CD4-positive, alpha-beta memory T cell (primary cell): ENCODE data around the gene SQSTM1. TPM values are rescaled to one million over a fixed set of nuclear protein-coding genes. Genes with fewer than 3 reads are reported as not detected.
A peak's percentile ranks its signal among the peaks of the same experiment; 100 is the strongest.

Experiments used
- CTCF ChIA-PET: fragments of 350-600 bp; sonication (Branson Sonifier 250); formaldehyde crosslinking; loops from one replicate; lab custom pipeline; 2021; ENCODE audit warnings: inconsistent platforms; ENCODE audit not compliant: partially characterized antibody; lab: Charles Lee
- POLR2A ChIA-PET: fragments of 350-600 bp; sonication (Branson Sonifier 250); formaldehyde crosslinking; loops from one replicate; lab custom pipeline; 2021; ENCODE audit not compliant: partially characterized antibody; lab: Charles Lee
- DNase-seq, 5 donors: peaks; one replicate each; pipeline versions ENCODE4 v3.0.0 to v3.0.0-alpha.2; 2020 to 2022; ENCODE audit warnings: mixed read lengths in 1 of 5
- H3K27ac ChIP-seq: one replicate; pipeline ENCODE4 v1.7.0; 2013; ENCODE audit warnings: low read depth, low read length
- H3K27me3 ChIP-seq: 2 replicates; pipeline ENCODE4 v1.7.0; 2013; ENCODE audit warnings: mild to moderate bottlenecking, low read length, moderate library complexity; ENCODE audit not compliant: insufficient read depth
- H3K36me3 ChIP-seq: 2 replicates; pipeline ENCODE4 v1.7.0; 2013; ENCODE audit warnings: mild to moderate bottlenecking, low read length, moderate library complexity; ENCODE audit not compliant: insufficient read depth
- H3K4me1 ChIP-seq: 2 replicates; pipeline ENCODE4 v1.7.0; 2013; ENCODE audit warnings: mild to moderate bottlenecking, low read length, moderate library complexity; ENCODE audit not compliant: insufficient read depth
- H3K4me3 ChIP-seq, 2 donors: one replicate each; pipeline ENCODE4 v1.7.0; 2013; ENCODE audit warnings: low read length in 2 of 2, mild to moderate bottlenecking in 1 of 2
- H3K9me3 ChIP-seq, 2 donors: one replicate each; pipeline ENCODE4 v1.7.0; 2013; ENCODE audit warnings: low read length in 2 of 2, control low read depth in 1 of 2; ENCODE audit not compliant: control insufficient read depth in 1 of 2
- H3K27ac Mint-ChIP-seq, 7 donors: one replicate each; pipeline ENCODE4 v1.8.0; 2020 to 2021; ENCODE audit warnings: mixed read lengths in 7 of 7, mild to moderate bottlenecking in 6 of 7, inconsistent platforms in 3 of 7, moderate library complexity in 3 of 7
- H3K27me3 Mint-ChIP-seq, 2 donors: one replicate each; pipeline ENCODE4 v1.8.0; 2020 to 2021; ENCODE audit warnings: mixed read lengths in 2 of 2
- H3K36me3 Mint-ChIP-seq, 2 donors: one replicate each; pipeline ENCODE4 v1.8.0; 2020 to 2021; ENCODE audit warnings: mixed read lengths in 2 of 2, inconsistent platforms in 1 of 2, mild to moderate bottlenecking in 1 of 2
- H3K4me1 Mint-ChIP-seq, 4 donors: one replicate each; pipeline ENCODE4 v1.8.0; 2020 to 2021; ENCODE audit warnings: mixed read lengths in 4 of 4, mild to moderate bottlenecking in 1 of 4
- H3K4me3 Mint-ChIP-seq, 8 donors: one replicate each; pipeline ENCODE4 v1.8.0; 2020 to 2021; ENCODE audit warnings: mixed read lengths in 8 of 8, mild to moderate bottlenecking in 7 of 8, moderate library complexity in 6 of 8, inconsistent platforms in 3 of 8
- H3K9me3 Mint-ChIP-seq, 8 donors: one replicate each; pipeline ENCODE4 v1.8.0; 2020 to 2021; ENCODE audit warnings: mixed read lengths in 8 of 8, mild to moderate bottlenecking in 5 of 8, inconsistent platforms in 3 of 8, moderate library complexity in 1 of 8
- intact Hi-C: fragments of 100-400 bp; cut with micrococcal nuclease; formaldehyde crosslinking; loops from one replicate; pipeline ENCODE4 v1.15.1; 2023
- polyA plus RNA-seq, 2 donors: library from polyadenylated mRNA; unstranded; fragments of 300-500 nt; fragmentation: Illumina TruSeq; gene quantifications; one replicate each; pipeline ENCODE4 v1.2.3, GENCODE V29; 2021
- total RNA-seq, 2 experiments: library from RNA; stranded (reverse); gene quantifications; one replicate each; pipeline ENCODE4 v1.2.3, GENCODE V29; 2021

Gene SQSTM1
- total and polyA plus RNA-seq, 4 experiments from 2014 or later: 188 to 303 (median 256) TPM

DNA sequence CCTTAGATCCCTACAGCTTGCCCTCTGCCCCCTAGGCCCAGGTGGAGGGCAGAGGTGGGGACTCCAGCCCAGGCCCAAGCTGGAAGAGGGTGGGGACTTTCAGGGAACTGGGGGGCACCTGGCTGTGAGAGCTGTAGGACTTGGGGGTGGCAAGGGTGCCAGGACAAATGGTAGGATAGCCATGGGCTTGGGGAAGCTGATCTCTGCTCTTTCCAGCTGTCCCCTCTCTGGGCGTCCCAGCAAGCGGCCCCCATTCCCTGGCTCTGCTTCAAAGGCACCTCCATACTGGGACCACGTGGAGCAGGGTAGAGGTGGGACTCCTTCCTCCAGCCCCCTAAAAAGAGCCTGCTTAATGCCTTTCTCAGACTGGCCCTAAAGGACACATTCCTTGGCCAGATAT, 26.5 kb upstream of the SQSTM1 start:
- Histone ChIP-seq H3K27me3 (no peaks in the 10 kb centered on the region), H3K9me3 (no peaks in the 10 kb centered on the region), H3K4me1 (peaks cover 25% of the 10 kb centered on the region), H3K27ac (peak overlapping the region; percentile 49), H3K4me3 (no peak overlapping the region), H3K36me3 (peaks cover 10% of the 10 kb centered on the region)
- peaks cover 0 to 6% (median 0%) of the 10 kb centered on the region in 8 donors for H3K9me3 Mint-ChIP-seq
- no peak for DNase-seq
- H3K27me3 Mint-ChIP-seq: no peaks in the 10 kb centered on the region
- peak overlapping the region; percentile 35 to 93 (median 87) for H3K27ac Mint-ChIP-seq
- intact Hi-C loops: no loop called here
- peaks cover 11 to 43% (median 27%) of the 10 kb centered on the region in 4 donors for H3K4me1 Mint-ChIP-seq
- peak overlapping the region; percentile 61 to 83 (median 74) for H3K4me3 Mint-ChIP-seq
- ChIA-PET POLR2A (interaction anchor here (0.9 to 6.5 kb wide), 15 partner anchors 8 to 171 kb away, joined by 3 to 68 read pairs (median 6); partner anchors contain the start of genes HNRNPH1, MAML1, MGAT4B and MRNIP), CTCF (interaction anchor here (1.3 to 5.9 kb wide), 4 partner anchors 8 to 114 kb away, joined by 5 to 53 read pairs (median 7); partner anchors contain the start of gene TBC1D9B)
- H3K36me3 Mint-ChIP-seq: peaks cover 0 to 13% of the 10 kb centered on the region in 2 donors

DNA sequence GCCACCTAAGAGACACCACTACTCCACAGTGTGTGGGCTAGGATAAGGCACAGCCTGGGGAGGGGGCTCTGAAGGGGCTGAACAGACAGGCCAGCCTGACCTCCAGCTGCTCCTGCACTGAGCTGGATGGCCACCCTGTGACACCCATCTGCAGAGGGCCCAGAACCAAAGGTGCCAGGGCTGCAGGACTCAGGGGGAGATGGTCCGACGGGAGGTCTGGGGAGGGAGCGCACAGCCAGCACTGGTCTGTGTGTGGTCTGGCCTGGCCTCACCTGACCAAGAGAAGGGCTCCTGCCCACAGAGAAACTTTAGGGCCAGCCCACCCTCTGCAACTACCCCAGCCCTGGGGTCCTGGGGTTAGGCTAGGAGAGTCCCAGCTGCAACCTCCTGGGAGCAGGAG, 26.1 kb upstream of the SQSTM1 start:
- peaks cover 0 to 3% (median 0%) of the 10 kb centered on the region in 8 donors for H3K9me3 Mint-ChIP-seq
- DNase-seq: no peak
- no peaks in the 10 kb centered on the region for H3K9me3 ChIP-seq
- peak overlapping the region; percentile 63 to 83 (median 76) for H3K4me3 Mint-ChIP-seq
- ChIA-PET POLR2A (interaction anchor here (0.9 to 6.5 kb wide), 13 partner anchors 12 to 172 kb away, joined by 3 to 68 read pairs (median 6); partner anchors contain the start of genes HNRNPH1, MAML1, MGAT4B and MRNIP), CTCF (interaction anchor here (0.9 to 5.9 kb wide), 5 partner anchors 17 to 114 kb away, joined by 3 to 53 read pairs (median 5); partner anchors contain the start of genes MAML1 and TBC1D9B)
- H3K27me3 ChIP-seq: no peaks in the 10 kb centered on the region
- H3K4me1 Mint-ChIP-seq: peaks cover 11 to 46% (median 27%) of the 10 kb centered on the region in 4 donors
- no peaks in the 10 kb centered on the region for H3K27me3 Mint-ChIP-seq
- H3K4me3 ChIP-seq: peak overlapping the region in 1 of 2 donors; percentile 69
- intact Hi-C loops: no loop called here
- peak overlapping the region in 6 of 7 donors; percentile 42 to 93 (median 87) for H3K27ac Mint-ChIP-seq
- peaks cover 25% of the 10 kb centered on the region for H3K4me1 ChIP-seq
- peaks cover 0 to 17% of the 10 kb centered on the region in 2 donors for H3K36me3 Mint-ChIP-seq
- peaks cover 14% of the 10 kb centered on the region for H3K36me3 ChIP-seq
- peak overlapping the region; percentile 49 for H3K27ac ChIP-seq

DNA sequence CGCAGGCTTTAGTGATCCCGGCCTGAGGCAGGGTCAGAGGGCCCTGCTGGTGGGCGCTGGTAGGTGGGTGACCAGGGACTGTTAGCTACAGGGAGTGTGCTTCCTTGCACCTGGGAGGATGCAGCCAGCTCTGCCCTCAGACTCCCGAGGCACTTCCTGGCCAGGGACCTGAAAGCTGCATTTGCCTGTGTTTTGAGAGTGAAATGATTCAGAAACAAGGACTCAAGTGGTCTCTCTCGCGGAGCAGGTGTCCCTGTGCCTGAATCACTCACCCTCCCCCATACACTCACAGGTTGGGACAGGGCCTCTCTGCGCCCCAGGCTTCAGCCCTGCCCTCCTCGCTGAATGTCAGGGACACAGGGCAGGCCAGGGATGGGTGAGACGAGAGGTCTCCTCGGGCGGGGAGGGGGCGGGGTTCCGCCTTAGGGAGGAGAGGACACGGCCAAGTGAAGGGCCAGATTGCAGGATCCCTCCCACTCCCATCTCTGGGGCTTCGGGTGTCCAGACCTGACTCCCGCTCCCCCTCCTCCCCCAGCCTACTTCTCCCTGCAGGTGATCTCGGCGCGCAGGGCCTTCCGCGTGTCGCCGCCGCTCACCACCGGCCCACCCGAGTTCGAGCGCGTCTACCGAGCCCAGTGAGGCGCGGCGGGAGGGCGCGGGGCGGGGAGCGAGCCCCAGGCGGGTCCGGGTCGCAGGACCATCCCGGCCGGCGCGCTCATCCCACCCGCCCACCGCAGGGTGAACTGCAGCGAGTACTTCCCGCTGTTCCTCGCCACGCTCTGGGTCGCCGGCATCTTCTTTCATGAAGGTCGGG, 25.4 kb upstream of the SQSTM1 start:
- Histone ChIP-seq H3K27me3 (no peaks in the 10 kb centered on the region), H3K27ac (peak overlapping the region; percentile 44), H3K4me3 (peak overlapping the region; percentile 23 to 69), H3K36me3 (peaks cover 17% of the 10 kb centered on the region), H3K9me3 (no peaks in the 10 kb centered on the region), H3K4me1 (peaks cover 25% of the 10 kb centered on the region)
- intact Hi-C loops: no loop called here
- Mint-ChIP-seq H3K27ac (peak overlapping the region in 6 of 7 donors; percentile 18 to 92 (median 69)), H3K36me3 (peaks cover 0 to 20% of the 10 kb centered on the region in 2 donors), H3K27me3 (no peaks in the 10 kb centered on the region), H3K9me3 (no peaks in the 10 kb centered on the region), H3K4me1 (peaks cover 11 to 51% (median 27%) of the 10 kb centered on the region in 4 donors), H3K4me3 (peak overlapping the region; percentile 50 to 80 (median 76))
- DNase-seq: no peak
- ChIA-PET CTCF (interaction anchor here (0.7 to 5.9 kb wide), 11 partner anchors 18 to 113 kb away, joined by 3 to 53 read pairs (median 4); partner anchors contain the start of genes MAML1, SQSTM1 and TBC1D9B), POLR2A (interaction anchor here (0.7 to 6.5 kb wide), 17 partner anchors 9 to 172 kb away, joined by 3 to 68 read pairs (median 6); partner anchors contain the start of genes HNRNPH1, MGAT4B, MRNIP and SQSTM1)

DNA sequence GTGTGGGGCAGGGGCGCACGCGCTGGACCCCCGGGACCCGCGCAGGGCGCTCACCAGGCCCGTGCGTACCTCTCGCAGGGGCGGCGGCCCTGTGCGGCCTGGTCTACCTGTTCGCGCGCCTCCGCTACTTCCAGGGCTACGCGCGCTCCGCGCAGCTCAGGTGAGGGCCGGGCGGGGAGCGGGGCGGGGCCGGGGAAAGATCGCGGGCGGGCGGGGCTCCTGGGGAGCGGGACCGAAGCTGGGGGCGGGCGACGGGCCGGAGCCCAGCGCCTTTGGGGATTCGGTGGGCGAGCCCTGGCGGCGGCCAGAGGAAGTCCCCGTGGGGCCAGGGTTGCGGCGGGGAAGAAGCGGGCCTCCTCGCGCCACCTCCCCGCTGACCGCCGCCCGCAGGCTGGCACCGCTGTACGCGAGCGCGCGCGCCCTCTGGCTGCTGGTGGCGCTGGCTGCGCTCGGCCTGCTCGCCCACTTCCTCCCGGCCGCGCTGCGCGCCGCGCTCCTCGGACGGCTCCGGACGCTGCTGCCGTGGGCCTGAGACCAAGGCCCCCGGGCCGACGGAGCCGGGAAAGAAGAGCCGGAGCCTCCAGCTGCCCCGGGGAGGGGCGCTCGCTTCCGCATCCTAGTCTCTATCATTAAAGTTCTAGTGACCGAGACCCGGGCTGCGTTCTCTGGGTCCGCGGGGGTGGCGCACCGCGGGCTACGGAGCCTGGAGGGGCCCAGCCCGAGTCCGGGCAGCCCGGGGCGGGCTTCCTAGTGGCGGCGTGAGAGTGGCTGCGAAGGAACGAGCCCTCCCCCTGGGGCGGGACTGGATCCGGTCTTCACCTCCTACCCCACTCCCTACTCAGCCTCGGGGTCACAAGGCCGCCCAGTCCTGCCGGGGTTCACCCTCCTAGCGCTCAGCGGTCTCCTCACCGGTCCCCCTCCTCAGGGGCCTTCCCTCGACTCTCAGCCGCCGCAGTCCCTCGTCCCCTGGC, 24.6 kb upstream of the SQSTM1 start:
- CTCF ChIA-PET: interaction anchor here (0.7 to 5.9 kb wide), 17 partner anchors 10 to 173 kb away, joined by 3 to 53 read pairs (median 3); partner anchors contain the start of genes HNRNPH1, SQSTM1 and TBC1D9B

DNA sequence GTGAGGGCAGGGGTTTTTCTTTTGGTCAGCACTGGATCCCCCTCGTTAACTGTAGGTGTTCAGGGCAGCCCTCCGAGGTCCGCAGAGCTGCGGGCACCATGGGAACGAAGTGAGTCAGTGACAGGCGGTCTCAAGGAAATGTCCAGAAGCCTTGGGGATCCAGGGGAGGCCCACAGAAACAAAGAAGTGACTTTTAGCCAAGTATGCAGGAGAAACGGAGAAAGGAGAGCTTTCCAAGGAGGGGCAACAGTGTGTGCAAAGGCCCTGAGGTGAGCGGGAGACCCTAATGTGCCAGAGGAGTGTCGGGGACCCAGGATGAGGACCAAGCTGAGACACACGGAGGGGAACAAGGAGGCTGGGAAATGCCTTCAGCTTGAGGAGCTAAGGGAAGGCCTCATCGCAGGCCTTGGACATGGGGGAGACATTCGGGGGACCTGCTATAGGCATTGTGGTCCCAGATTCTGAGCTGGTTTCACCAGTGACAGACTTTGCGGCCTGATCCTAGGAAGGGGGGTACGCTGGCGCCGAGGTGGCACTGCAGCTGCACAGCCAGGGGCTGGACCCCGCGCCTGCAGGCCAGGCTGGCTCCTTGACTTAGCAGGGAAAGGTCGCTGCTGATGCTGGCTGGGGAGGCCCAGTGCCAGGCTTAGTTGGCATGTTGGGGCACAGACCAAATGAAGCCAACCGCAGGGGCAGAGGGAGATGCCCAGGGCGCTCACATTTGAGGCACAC, 23.7 kb upstream of the SQSTM1 start:
- H3K36me3 ChIP-seq: peaks cover 17% of the 10 kb centered on the region
- H3K9me3 Mint-ChIP-seq: no peaks in the 10 kb centered on the region
- H3K4me3 Mint-ChIP-seq: peak overlapping the region in 7 of 8 donors; percentile 10 to 79 (median 64)
- H3K4me1 ChIP-seq: peaks cover 32% of the 10 kb centered on the region
- H3K27ac Mint-ChIP-seq: peak overlapping the region in 6 of 7 donors; percentile 11 to 89 (median 68)
- no peaks in the 10 kb centered on the region for H3K27me3 ChIP-seq
- no peak for DNase-seq
- no peak overlapping the region for H3K4me3 ChIP-seq
- intact Hi-C loops: loop anchor here (1.0 to 2.0 kb wide), 4 partner anchors 9 to 118 kb away; partner anchors contain the start of genes MAML1 and MGAT4B
- no peaks in the 10 kb centered on the region for H3K9me3 ChIP-seq
- peaks cover 3 to 24% of the 10 kb centered on the region in 2 donors for H3K36me3 Mint-ChIP-seq
- ChIA-PET CTCF (interaction anchor here (0.7 to 5.9 kb wide), 15 partner anchors 9 to 174 kb away, joined by 3 to 53 read pairs (median 3); partner anchors contain the start of genes HNRNPH1, MAML1 and SQSTM1), POLR2A (interaction anchor here (0.8 to 6.5 kb wide), 9 partner anchors 10 to 111 kb away, joined by 3 to 68 read pairs (median 5); partner anchors contain the start of genes MGAT4B, MRNIP, SQSTM1 and TBC1D9B)
- H3K27me3 Mint-ChIP-seq: no peaks in the 10 kb centered on the region
- peak overlapping the region; percentile 44 for H3K27ac ChIP-seq
- H3K4me1 Mint-ChIP-seq: peaks cover 16 to 52% (median 30%) of the 10 kb centered on the region in 4 donors

More for the DNA sequence above, 24.6 kb upstream of the SQSTM1 start:
- H3K4me1 Mint-ChIP-seq: peaks cover 11 to 51% (median 27%) of the 10 kb centered on the region in 4 donors
- intact Hi-C loops: loop anchor here (1.0 to 2.0 kb wide), 4 partner anchors 10 to 117 kb away; partner anchors contain the start of genes MAML1 and MGAT4B
- H3K27ac Mint-ChIP-seq: peak overlapping the region in 6 of 7 donors; percentile 11 to 89 (median 57)
- peak; percentile 61 to 77 (median 68) for DNase-seq
- POLR2A ChIA-PET: interaction anchor here (0.6 to 6.5 kb wide), 15 partner anchors 8 to 173 kb away, joined by 3 to 68 read pairs (median 5); partner anchors contain the start of genes HNRNPH1, MGAT4B, MRNIP and SQSTM1
- H3K9me3 ChIP-seq: no peaks in the 10 kb centered on the region
- no peaks in the 10 kb centered on the region for H3K9me3 Mint-ChIP-seq
- H3K4me3 Mint-ChIP-seq: peak overlapping the region; percentile 50 to 79 (median 64)
- peak overlapping the region; percentile 44 for H3K27ac ChIP-seq
- H3K36me3 Mint-ChIP-seq: peaks cover 0 to 20% of the 10 kb centered on the region in 2 donors
- H3K27me3 Mint-ChIP-seq: no peaks in the 10 kb centered on the region
- peaks cover 17% of the 10 kb centered on the region for H3K36me3 ChIP-seq
- no peaks in the 10 kb centered on the region for H3K27me3 ChIP-seq
- peak overlapping the region; percentile 23 to 69 for H3K4me3 ChIP-seq
- H3K4me1 ChIP-seq: peaks cover 25% of the 10 kb centered on the region
